Esophagus (tissue), 2 donors: Measurements from ENCODE around the gene PCDHA6. TPM values are rescaled to one million over a fixed set of nuclear protein-coding genes. Genes with fewer than 3 reads are reported as not detected.
"Not testable (repeated sequence)": the region's sequence is repeated elsewhere in the genome, so short reads cannot be mapped to it uniquely, and the experiment has no call there.

Source experiments
- H3K27ac ChIP-seq, 2 donors: one replicate each; pipeline ENCODE4 v1.5.1; 2013; ENCODE audit warnings: low read depth in 2 of 2, mild to moderate bottlenecking in 2 of 2, inconsistent platforms in 1 of 2, low read length in 1 of 2, moderate library complexity in 1 of 2
- H3K27me3 ChIP-seq, 2 donors: one replicate each; pipeline ENCODE4 v1.6.1; 2013; ENCODE audit warnings: low read length in 2 of 2, control low read depth in 1 of 2, mild to moderate bottlenecking in 1 of 2; ENCODE audit not compliant: insufficient read depth in 2 of 2, control insufficient read depth in 1 of 2
- H3K36me3 ChIP-seq, 2 donors: one replicate each; pipeline ENCODE4 v1.6.1; 2013; ENCODE audit warnings: low read length in 1 of 2; ENCODE audit not compliant: control insufficient read depth in 2 of 2, insufficient read depth in 2 of 2
- H3K4me1 ChIP-seq, 2 donors: one replicate each; pipeline ENCODE4 v1.6.1; 2013; ENCODE audit warnings: low read length in 1 of 2; ENCODE audit not compliant: control insufficient read depth in 2 of 2, insufficient read depth in 2 of 2
- H3K4me3 ChIP-seq, 2 donors: one replicate each; pipeline ENCODE4 v1.5.1; 2013; ENCODE audit warnings: low read length in 2 of 2, mild to moderate bottlenecking in 2 of 2, low read depth in 1 of 2, moderate library complexity in 1 of 2
- H3K9me3 ChIP-seq, 2 donors: one replicate each; pipeline ENCODE4 v1.6.1; 2013; ENCODE audit warnings: mild to moderate bottlenecking in 2 of 2, low read depth in 1 of 2, low read length in 1 of 2, moderate library complexity in 1 of 2; ENCODE audit not compliant: control insufficient read depth in 2 of 2, insufficient read depth in 1 of 2
- WGBS, 2 donors: extraction: QIAGEN DNeasy Blood & Tissue Kit; methylation state at CpG; one replicate each; pipeline ENCODE4 v1.1.7; 2013; 5-methylcytosine and 5-hydroxymethylcytosine counted together
- polyA plus RNA-seq, 2 donors: library from polyadenylated mRNA; stranded (reverse); fragments of 200-250 nt; gene quantifications; one replicate each; pipeline ENCODE4 v1.2.3, GENCODE V29; 2013
- donor health status: healthy with polysubstance abuse.
- donor health status: Bipolar disorder and iron deficiency.

PCDHA6 gene
- polyA plus RNA-seq, 2 donors: 0.02 TPM; not detected in 1

- Histone ChIP-seq H3K36me3 (no peaks in the 10 kb centered on the region), H3K9me3 (peaks cover 15 to 18% of the 10 kb centered on the region in 2 donors), H3K27ac (no peak overlapping the region), H3K4me3 (no peak overlapping the region), H3K4me1 (no peaks in the 10 kb centered on the region), H3K27me3 (no peaks in the 10 kb centered on the region)
- 48 to 51% methylated on average over 97 to 103 of the region's 103 CpGs for WGBS, 2 donors
Observed at GRCh38 chr5:140835622-140836510, 8.1 kb downstream of the PCDHA6 start.

DNA sequence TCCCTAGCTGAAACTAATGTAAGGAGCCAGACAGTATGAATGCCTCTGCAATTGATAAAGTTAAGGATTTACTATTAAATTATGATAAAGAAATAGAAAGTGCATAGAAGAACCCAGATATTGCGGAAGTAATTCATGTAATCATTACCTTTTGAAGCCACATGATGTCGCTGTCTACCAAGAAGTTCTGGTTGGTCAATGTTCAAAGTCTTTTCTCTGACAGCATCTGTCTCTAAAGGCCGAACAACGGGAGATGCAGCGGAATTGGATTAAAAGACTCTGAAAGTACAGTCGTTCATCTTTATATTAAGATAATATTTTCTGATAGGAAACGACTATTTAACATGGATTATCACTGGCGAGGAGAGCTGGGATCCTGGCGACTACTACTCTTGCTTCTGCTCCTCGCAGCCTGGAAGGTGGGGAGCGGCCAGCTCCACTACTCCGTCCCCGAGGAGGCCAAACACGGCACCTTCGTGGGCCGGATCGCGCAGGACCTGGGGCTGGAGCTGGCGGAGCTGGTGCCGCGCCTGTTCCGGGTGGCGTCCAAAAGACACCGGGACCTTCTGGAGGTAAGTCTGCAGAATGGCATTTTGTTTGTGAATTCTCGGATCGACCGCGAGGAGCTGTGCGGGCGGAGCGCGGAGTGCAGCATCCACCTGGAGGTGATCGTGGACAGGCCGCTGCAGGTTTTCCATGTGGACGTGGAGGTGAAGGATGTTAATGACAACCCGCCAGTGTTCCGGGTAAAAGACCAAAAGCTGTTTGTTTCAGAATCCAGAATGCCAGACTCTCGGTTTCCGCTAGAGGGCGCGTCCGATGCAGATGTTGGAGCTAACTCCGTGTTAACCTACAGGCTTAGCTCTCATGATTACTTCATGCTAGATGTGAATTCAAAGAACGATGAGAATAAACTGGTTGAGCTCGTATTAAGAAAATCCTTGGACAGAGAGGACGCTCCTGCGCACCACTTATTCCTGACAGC is 13.5 kb downstream of the PCDHA6 start, which contains the start of gene PCDHA8:
Gene PCDHA8 (plus strand): TSS at position 210 of the 985 bp plus-strand sequence. CDS start 135 bp downstream, at position 345.
- Histone ChIP-seq H3K27me3 (no peaks in the 10 kb centered on the region), H3K9me3 (peaks cover 2 to 24% of the 10 kb centered on the region in 2 donors), H3K4me3 (no peak within 1 kb of the TSS), H3K27ac (no peak within 1 kb of the TSS), H3K4me1 (no peaks in the 10 kb centered on the region), H3K36me3 (no peaks in the 10 kb centered on the region)
- WGBS, 2 donors: 25 to 32% methylated on average over 41 to 47 of the region's 47 CpGs

DNA sequence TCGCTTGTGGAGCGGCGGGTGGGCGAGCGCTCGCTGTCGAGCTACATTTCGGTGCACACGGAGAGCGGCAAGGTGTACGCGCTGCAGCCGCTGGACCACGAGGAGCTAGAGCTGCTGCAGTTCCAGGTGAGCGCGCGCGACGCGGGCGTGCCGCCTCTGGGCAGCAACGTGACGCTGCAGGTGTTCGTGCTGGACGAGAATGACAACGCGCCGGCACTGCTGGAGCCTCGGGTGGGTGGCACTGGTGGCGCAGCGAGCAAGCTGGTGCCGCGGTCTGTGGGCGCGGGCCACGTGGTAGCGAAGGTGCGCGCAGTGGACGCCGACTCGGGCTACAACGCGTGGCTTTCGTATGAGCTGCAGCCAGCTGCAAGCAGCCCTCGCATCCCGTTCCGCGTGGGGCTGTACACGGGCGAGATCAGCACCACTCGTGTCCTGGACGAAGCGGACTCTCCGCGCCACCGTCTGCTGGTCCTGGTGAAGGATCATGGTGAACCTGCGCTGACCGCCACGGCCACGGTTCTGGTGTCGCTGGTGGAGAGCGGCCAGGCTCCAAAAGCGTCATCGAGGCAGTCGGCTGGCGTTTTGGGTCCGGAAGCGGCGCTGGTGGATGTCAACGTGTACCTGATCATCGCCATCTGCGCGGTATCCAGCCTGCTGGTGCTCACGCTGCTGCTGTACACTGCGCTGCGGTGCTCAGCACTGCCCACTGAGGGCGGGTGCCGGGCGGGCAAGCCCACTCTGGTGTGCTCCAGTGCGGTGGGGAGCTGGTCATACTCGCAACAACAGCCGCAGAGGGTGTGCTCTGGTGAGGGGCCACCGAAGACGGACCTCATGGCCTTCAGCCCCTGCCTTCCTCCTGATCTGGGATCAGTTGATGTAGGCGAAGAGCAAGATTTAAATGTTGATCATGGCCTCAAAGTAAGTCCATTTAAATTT is 15.3 kb downstream of the PCDHA6 start:
- Histone ChIP-seq H3K4me1 (no peaks in the 10 kb centered on the region), H3K9me3 (peaks cover 0 to 21% of the 10 kb centered on the region in 2 donors), H3K36me3 (no peaks in the 10 kb centered on the region), H3K27ac (no peak overlapping the region), H3K27me3 (no peaks in the 10 kb centered on the region), H3K4me3 (no peak overlapping the region)
- whole genome bisulfite sequencing, 2 donors: 55 to 67% methylated on average over 1 to 87 of the region's 87 CpGs

GRCh38 chr5:140848139-140849102 is 20.7 kb downstream of the PCDHA6 start, which contains the start of gene PCDHA9:
PCDHA9 (plus strand) TSS chr5:140848382; CDS start chr5:140848496, 114 bp downstream.
- H3K27ac ChIP-seq, H3K27me3 ChIP-seq, H3K36me3 ChIP-seq, H3K4me3 ChIP-seq, H3K4me1 ChIP-seq: not testable (repeated sequence)
- WGBS, 2 donors: 18 to 24% methylated on average over 10 to 46 of the region's 48 CpGs
- peaks cover 0 to 20% of the 10 kb centered on the region in 2 donors for H3K9me3 ChIP-seq

- H3K9me3 ChIP-seq: peaks cover 0 to 19% of the 10 kb centered on the region in 2 donors
- not testable (repeated sequence) for H3K4me1 ChIP-seq, H3K36me3 ChIP-seq, H3K4me3 ChIP-seq, H3K27ac ChIP-seq, H3K27me3 ChIP-seq
- WGBS, 2 donors: 50 to 57% methylated on average over 8 to 101 of the region's 101 CpGs
Observed at GRCh38 chr5:140849831-140850634, 22.3 kb downstream of the PCDHA6 start.

DNA sequence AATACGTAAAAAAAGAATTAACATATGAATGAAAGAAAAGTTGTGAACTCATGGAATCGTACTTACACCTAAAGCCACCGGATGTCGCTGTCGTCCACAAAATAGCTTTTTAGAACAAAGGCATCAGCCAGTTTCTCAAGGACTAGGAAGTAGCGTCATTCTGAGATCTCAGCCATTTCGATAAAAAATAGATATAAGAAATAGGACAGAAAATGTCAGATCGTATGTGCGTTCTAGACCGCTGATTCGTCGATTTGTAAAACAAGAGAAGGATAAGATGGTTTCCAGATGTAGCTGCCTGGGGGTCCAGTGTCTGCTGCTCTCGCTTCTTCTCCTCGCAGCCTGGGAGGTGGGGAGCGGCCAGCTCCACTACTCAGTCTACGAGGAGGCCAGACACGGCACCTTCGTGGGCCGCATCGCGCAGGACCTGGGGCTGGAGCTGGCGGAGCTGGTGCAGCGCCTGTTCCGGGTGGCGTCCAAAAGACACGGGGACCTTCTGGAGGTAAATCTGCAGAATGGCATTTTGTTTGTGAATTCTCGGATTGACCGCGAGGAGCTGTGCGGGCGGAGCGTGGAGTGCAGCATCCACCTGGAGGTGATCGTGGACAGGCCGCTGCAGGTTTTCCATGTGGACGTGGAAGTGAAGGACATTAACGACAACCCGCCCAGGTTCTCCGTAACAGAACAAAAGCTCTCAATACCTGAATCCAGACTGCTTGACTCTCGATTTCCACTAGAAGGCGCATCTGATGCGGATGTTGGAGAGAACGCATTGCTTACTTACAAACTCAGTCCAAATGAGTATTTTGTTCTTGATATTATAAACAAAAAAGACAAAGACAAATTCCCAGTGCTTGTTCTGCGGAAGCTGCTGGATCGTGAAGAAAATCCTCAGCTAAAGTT is 28.3 kb downstream of the PCDHA6 start, which contains the start of gene PCDHA10:
Gene PCDHA10 (plus strand): TSS at position 126 of the 903 bp plus-strand sequence. CDS start 152 bp downstream, at position 278.
- WGBS, 2 donors: 28 to 35% methylated on average over 8 to 44 of the region's 44 CpGs
- Histone ChIP-seq H3K27me3 (no peaks in the 10 kb centered on the region), H3K4me1 (no peaks in the 10 kb centered on the region), H3K4me3 (no peak within 1 kb of the TSS), H3K36me3 (no peaks in the 10 kb centered on the region), H3K27ac (no peak within 1 kb of the TSS), H3K9me3 (peaks cover 0 to 18% of the 10 kb centered on the region in 2 donors)
